ENCODE measurements around the gene TPCN2.

Gene TPCN2

DNA sequence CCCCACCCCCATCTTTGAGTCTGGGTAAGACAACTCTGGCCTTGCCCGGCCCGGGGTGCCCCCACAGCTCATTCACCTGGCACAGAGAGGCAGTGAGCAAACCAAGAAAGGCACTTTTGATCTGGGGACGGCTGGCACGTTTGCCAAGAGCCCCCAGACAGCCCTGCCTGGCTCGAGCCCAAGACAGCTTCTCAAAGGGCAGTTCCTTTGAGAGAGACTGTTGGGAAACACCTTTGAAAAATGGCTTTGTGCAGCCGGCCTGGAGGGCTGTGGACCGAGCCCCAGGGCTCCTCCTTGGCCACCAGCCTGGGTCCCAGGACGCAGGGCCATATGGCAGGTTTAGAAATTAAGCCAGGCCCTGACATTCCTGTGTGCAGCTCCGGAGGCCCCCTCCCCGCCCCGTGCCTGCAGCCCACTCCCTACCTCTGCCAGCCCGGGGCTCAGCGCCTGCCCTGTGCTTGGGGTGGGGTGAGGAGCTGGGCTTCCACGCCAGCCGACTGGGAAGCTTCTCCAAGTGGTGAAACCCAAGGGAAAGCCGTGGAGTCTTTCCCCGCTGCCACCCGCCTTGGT is 56.8 kb downstream of the TPCN2 start:
- no peak overlapping the region for H3K27ac ChIP-seq (ENCODE audit: low read length)
- H3K9me3 ChIP-seq (ENCODE audit: control insufficient read depth, low read depth, low read length): no peaks in the 10 kb centered on the region
- no peaks in the 10 kb centered on the region for H3K36me3 ChIP-seq (ENCODE audit: control insufficient read depth, low read depth, low read length)
- no peak overlapping the region for H3K4me3 ChIP-seq (ENCODE audit: low read length)
- no peaks in the 10 kb centered on the region for H3K4me1 ChIP-seq (ENCODE audit: control insufficient read depth, low read depth, low read length)
- no peaks in the 10 kb centered on the region for H3K27me3 ChIP-seq (ENCODE audit: control insufficient read depth, insufficient read depth, low read length)
- no peak overlapping the region for H3K9ac ChIP-seq (ENCODE audit: low read length)

DNA sequence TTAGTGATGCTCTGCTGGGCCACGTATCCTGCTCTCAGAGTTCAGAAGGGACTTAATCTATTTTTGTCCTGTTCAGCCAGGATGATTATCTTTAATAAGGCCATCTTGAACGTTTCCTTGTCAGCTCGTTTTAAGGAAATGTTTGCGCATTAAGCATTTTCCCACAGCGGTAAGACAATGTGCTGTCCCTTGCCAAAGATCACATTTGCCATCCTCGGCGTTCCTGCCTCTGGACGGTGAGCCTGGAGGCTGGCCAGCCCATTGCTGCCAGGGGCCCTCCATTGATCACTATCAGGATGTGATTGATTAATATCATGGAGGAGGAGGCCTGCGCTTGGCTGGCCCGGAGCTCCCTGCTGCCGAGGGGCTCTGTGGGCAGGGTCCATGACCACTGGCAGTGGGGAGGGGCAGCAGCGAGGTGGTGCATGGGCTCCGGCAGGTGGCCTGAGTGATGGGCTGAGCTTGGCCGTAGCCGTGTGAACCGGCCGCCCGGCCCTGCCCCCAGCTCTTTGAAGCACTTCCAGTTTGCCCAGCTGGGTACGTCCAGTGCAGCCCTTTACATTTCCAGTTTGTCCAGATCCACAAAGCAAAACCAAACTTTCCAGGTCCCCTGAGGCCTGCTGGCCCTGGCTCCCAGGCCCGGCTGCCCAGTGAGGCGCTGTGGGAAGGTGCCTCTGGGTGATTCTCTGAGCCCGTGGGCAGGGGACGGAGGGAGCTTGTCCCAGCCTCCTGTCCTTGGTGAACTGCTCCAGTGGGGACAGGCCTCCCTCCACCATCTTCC is 57.5 kb downstream of the TPCN2 start:
- Histone ChIP-seq H3K4me3 (ENCODE audit: low read length) (no peak overlapping the region), H3K36me3 (ENCODE audit: control insufficient read depth, low read depth, low read length) (no peaks in the 10 kb centered on the region), H3K9ac (ENCODE audit: low read length) (no peak overlapping the region), H3K4me1 (ENCODE audit: control insufficient read depth, low read depth, low read length) (no peaks in the 10 kb centered on the region), H3K9me3 (ENCODE audit: control insufficient read depth, low read depth, low read length) (no peaks in the 10 kb centered on the region), H3K27me3 (ENCODE audit: control insufficient read depth, insufficient read depth, low read length) (no peaks in the 10 kb centered on the region), H3K27ac (ENCODE audit: low read length) (no peak overlapping the region)

- Histone ChIP-seq H3K4me3 (ENCODE audit: low read length) (no peak overlapping the region), H3K27ac (ENCODE audit: low read length) (no peak overlapping the region), H3K9ac (ENCODE audit: low read length) (no peak overlapping the region), H3K9me3 (ENCODE audit: control insufficient read depth, low read depth, low read length) (no peaks in the 10 kb centered on the region), H3K36me3 (ENCODE audit: control insufficient read depth, low read depth, low read length) (no peaks in the 10 kb centered on the region), H3K27me3 (ENCODE audit: control insufficient read depth, insufficient read depth, low read length) (no peaks in the 10 kb centered on the region), H3K4me1 (ENCODE audit: control insufficient read depth, low read depth, low read length) (no peaks in the 10 kb centered on the region)
Measured at GRCh38 chr11:69107413-69107812, 58.7 kb downstream of the TPCN2 start.

DNA sequence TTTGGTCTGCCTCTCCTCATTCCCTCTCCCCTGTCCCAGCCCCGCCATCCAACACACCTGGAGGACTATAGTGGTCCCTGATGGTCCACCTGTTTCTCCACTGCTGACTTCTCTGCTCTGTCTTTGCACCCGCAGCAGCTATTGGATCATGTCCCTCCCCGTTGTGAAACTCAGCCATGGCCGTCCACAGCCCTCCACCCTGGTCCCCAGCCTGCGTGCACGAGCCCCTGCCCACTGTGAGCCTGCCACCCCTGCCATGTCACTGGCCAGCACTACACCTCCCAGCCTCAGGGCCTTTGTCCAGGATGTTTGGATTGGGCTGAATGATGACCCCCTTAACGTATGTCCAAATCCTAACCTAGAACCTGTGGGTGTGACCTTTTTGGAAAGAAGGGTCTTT is 59.3 kb downstream of the TPCN2 start:
- H3K4me1 ChIP-seq (ENCODE audit: control insufficient read depth, low read depth, low read length): no peaks in the 10 kb centered on the region
- H3K4me3 ChIP-seq (ENCODE audit: low read length): no peak overlapping the region
- H3K36me3 ChIP-seq (ENCODE audit: control insufficient read depth, low read depth, low read length): no peaks in the 10 kb centered on the region
- no peaks in the 10 kb centered on the region for H3K9me3 ChIP-seq (ENCODE audit: control insufficient read depth, low read depth, low read length)
- H3K9ac ChIP-seq (ENCODE audit: low read length): no peak overlapping the region
- H3K27me3 ChIP-seq (ENCODE audit: control insufficient read depth, insufficient read depth, low read length): no peaks in the 10 kb centered on the region
- H3K27ac ChIP-seq (ENCODE audit: low read length): no peak overlapping the region

GRCh38 chr11:69108559-69108958 is 59.8 kb downstream of the TPCN2 start:
- H3K27me3 ChIP-seq (ENCODE audit: control insufficient read depth, insufficient read depth, low read length): no peaks in the 10 kb centered on the region
- no peaks in the 10 kb centered on the region for H3K4me1 ChIP-seq (ENCODE audit: control insufficient read depth, low read depth, low read length)
- H3K4me3 ChIP-seq (ENCODE audit: low read length): no peak overlapping the region
- H3K36me3 ChIP-seq (ENCODE audit: control insufficient read depth, low read depth, low read length): no peaks in the 10 kb centered on the region
- H3K9ac ChIP-seq (ENCODE audit: low read length): no peak overlapping the region
- no peaks in the 10 kb centered on the region for H3K9me3 ChIP-seq (ENCODE audit: control insufficient read depth, low read depth, low read length)
- no peak overlapping the region for H3K27ac ChIP-seq (ENCODE audit: low read length)

DNA sequence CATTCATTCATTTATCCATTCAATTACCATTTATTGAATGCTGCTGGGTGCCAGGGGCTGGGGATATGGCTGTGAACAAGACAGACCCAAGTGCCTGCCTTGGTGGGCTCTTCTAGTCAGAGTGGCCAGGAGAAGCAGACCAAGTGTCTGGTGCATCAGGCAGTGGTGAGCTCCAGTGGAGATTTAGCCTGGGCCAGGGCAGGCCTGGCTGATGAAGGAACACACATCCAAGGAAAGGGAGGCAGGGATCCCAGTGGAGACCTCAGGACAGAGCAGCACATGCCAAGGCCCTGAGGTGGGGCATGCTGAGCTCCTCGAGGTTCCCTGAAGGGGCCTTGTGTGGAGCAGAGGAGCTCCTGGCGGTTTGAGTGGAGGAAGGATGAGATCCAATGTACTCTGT is 60.4 kb downstream of the TPCN2 start:
- H3K4me1 ChIP-seq (ENCODE audit: control insufficient read depth, low read depth, low read length): no peaks in the 10 kb centered on the region
- H3K9me3 ChIP-seq (ENCODE audit: control insufficient read depth, low read depth, low read length): no peaks in the 10 kb centered on the region
- H3K27ac ChIP-seq (ENCODE audit: low read length): no peak overlapping the region
- H3K4me3 ChIP-seq (ENCODE audit: low read length): no peak overlapping the region
- no peaks in the 10 kb centered on the region for H3K27me3 ChIP-seq (ENCODE audit: control insufficient read depth, insufficient read depth, low read length)
- H3K9ac ChIP-seq (ENCODE audit: low read length): no peak overlapping the region
- H3K36me3 ChIP-seq (ENCODE audit: control insufficient read depth, low read depth, low read length): no peaks in the 10 kb centered on the region

- Histone ChIP-seq H3K4me3 (ENCODE audit: low read length) (no peak overlapping the region), H3K27ac (ENCODE audit: low read length) (no peak overlapping the region), H3K27me3 (ENCODE audit: control insufficient read depth, insufficient read depth, low read length) (no peaks in the 10 kb centered on the region), H3K36me3 (ENCODE audit: control insufficient read depth, low read depth, low read length) (no peaks in the 10 kb centered on the region), H3K9ac (ENCODE audit: low read length) (no peak overlapping the region), H3K9me3 (ENCODE audit: control insufficient read depth, low read depth, low read length) (no peaks in the 10 kb centered on the region), H3K4me1 (ENCODE audit: control insufficient read depth, low read depth, low read length) (no peaks in the 10 kb centered on the region)
Measured at GRCh38 chr11:69110451-69110850, 61.7 kb downstream of the TPCN2 start.

GRCh38 chr11:69111624-69112542 is 63.2 kb downstream of the TPCN2 start:
- H3K9ac ChIP-seq (ENCODE audit: low read length): no peak overlapping the region

GRCh38 chr11:69113226-69113625 is 64.5 kb downstream of the TPCN2 start:
- no peaks in the 10 kb centered on the region for H3K4me1 ChIP-seq (ENCODE audit: control insufficient read depth, low read depth, low read length)
- H3K9ac ChIP-seq (ENCODE audit: low read length): no peak overlapping the region
- H3K27ac ChIP-seq (ENCODE audit: low read length): no peak overlapping the region
- no peaks in the 10 kb centered on the region for H3K36me3 ChIP-seq (ENCODE audit: control insufficient read depth, low read depth, low read length)
- no peak overlapping the region for H3K4me3 ChIP-seq (ENCODE audit: low read length)
- H3K9me3 ChIP-seq (ENCODE audit: control insufficient read depth, low read depth, low read length): no peaks in the 10 kb centered on the region
- H3K27me3 ChIP-seq (ENCODE audit: control insufficient read depth, insufficient read depth, low read length): no peaks in the 10 kb centered on the region

More at GRCh38 chr11:69111624-69112542, 63.2 kb downstream of the TPCN2 start:
- no peaks in the 10 kb centered on the region for H3K27me3 ChIP-seq (ENCODE audit: control insufficient read depth, insufficient read depth, low read length)
- H3K27ac ChIP-seq (ENCODE audit: low read length): no peak overlapping the region
- no peaks in the 10 kb centered on the region for H3K36me3 ChIP-seq (ENCODE audit: control insufficient read depth, low read depth, low read length)
- H3K4me1 ChIP-seq (ENCODE audit: control insufficient read depth, low read depth, low read length): no peaks in the 10 kb centered on the region
- H3K4me3 ChIP-seq (ENCODE audit: low read length): no peak overlapping the region
- H3K9me3 ChIP-seq (ENCODE audit: control insufficient read depth, low read depth, low read length): no peaks in the 10 kb centered on the region

GRCh38 chr11:69113646-69114340 is 65.1 kb downstream of the TPCN2 start:
- H3K9me3 ChIP-seq (ENCODE audit: control insufficient read depth, low read depth, low read length): no peaks in the 10 kb centered on the region

DNA sequence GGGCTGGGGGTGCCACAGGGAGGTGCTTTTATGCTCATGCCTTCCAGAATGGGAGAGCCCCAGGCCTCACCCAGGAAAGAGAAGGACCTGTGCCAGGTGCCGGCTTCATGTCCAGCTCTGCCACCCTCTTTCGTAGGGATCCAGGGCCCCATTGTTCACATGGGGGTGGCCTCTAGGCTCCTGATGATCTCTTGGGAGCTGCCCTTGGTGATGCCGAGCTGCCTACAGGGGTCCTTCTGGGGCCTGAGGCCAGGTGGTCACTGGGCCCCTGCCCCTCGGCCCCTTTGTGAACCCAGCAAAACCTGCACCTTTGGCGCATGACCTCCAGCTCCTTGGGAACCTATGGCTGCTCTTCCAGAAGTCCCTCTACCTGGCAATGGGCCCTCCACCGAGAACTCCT is 65.6 kb downstream of the TPCN2 start:
- Histone ChIP-seq H3K27me3 (ENCODE audit: control insufficient read depth, insufficient read depth, low read length) (no peaks in the 10 kb centered on the region), H3K4me1 (ENCODE audit: control insufficient read depth, low read depth, low read length) (no peaks in the 10 kb centered on the region), H3K4me3 (ENCODE audit: low read length) (no peak overlapping the region), H3K9me3 (ENCODE audit: control insufficient read depth, low read depth, low read length) (peaks cover 3% of the 10 kb centered on the region), H3K36me3 (ENCODE audit: control insufficient read depth, low read depth, low read length) (no peaks in the 10 kb centered on the region), H3K27ac (ENCODE audit: low read length) (no peak overlapping the region), H3K9ac (ENCODE audit: low read length) (no peak overlapping the region)

More at GRCh38 chr11:69113646-69114340, 65.1 kb downstream of the TPCN2 start:
- Histone ChIP-seq H3K9ac (ENCODE audit: low read length) (no peak overlapping the region), H3K27me3 (ENCODE audit: control insufficient read depth, insufficient read depth, low read length) (no peaks in the 10 kb centered on the region), H3K4me3 (ENCODE audit: low read length) (no peak overlapping the region), H3K4me1 (ENCODE audit: control insufficient read depth, low read depth, low read length) (no peaks in the 10 kb centered on the region), H3K36me3 (ENCODE audit: control insufficient read depth, low read depth, low read length) (no peaks in the 10 kb centered on the region), H3K27ac (ENCODE audit: low read length) (no peak overlapping the region)
